HG02798 (cell line): ENCODE data around the gene OR52K1.
A peak's percentile ranks its signal among the peaks of the same experiment; 100 is the strongest.

Experiments used
- ATAC-seq: cut with Tn5 transposase; IDR thresholded peaks from one replicate; pipeline ENCODE4 v1.9.1; 2021; ENCODE audit warnings: mild to moderate bottlenecking; ENCODE audit not compliant: unreplicated experiment, poor library complexity

The OR52K1 gene

GRCh38 chr11:4482445-4482844 is at the start of gene OR52K1:
OR52K1 (plus strand) TSS chr11:4482646; CDS start chr11:4488901, 6,255 bp downstream.
- ATAC-seq, result no peak

DNA sequence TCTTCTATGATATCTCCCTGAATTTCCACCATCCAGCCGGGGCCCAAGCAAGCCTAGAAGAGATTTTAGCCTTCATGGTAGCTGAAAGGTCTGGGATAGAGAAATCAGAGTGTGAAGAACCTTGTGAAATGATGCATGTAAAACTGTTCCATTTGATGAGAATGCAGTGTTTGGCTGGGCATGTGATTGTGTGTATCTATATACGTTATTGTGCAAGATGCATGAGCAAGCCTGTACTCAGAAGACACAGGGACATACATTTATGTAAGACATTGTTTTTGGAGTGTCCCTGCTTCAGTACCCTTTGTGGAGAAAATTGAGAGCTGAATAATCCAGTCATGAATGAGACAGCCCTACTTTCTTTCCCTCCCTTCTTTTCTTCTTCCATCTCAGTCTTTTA is 48.6 kb upstream of the OR52K1 start:
- no peak for ATAC-seq

- ATAC-seq, result no peak
Observed at GRCh38 chr11:4436411-4436810, 46.0 kb upstream of the OR52K1 start.

GRCh38 chr11:4441515-4441914 is 40.9 kb upstream of the OR52K1 start:
- no peak for ATAC-seq

GRCh38 chr11:4443232-4443891 is 39.1 kb upstream of the OR52K1 start:
- no peak for ATAC-seq

GRCh38 chr11:4448995-4449394 is 33.5 kb upstream of the OR52K1 start, which contains the start of gene OR52K2:
OR52K2 (plus strand) TSS chr11:4449295; CDS start chr11:4449340, 45 bp downstream.
- no peak for ATAC-seq

- no peak for ATAC-seq
Observed at GRCh38 chr11:4453118-4453517, 29.3 kb upstream of the OR52K1 start.

DNA sequence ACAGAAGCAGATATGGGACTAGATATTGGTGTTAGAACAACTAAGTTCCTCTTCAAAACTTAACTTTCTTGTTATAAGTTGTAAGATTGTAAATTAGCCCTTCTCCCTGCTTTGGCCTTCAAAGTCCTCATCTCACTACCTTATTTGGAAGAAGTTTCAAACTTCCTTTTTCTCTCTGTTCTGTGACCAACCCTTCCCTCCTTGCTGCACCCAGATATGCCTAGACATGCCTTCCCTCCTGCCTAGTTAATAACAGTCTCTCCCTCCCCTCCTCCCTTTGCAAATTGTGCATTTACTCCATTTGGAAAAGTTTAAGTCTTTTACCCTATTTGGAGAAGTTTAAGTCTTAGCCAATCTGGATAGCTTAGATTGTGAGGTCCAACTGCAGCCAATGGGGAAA is 28.4 kb upstream of the OR52K1 start:
- ATAC-seq, result no peak

DNA sequence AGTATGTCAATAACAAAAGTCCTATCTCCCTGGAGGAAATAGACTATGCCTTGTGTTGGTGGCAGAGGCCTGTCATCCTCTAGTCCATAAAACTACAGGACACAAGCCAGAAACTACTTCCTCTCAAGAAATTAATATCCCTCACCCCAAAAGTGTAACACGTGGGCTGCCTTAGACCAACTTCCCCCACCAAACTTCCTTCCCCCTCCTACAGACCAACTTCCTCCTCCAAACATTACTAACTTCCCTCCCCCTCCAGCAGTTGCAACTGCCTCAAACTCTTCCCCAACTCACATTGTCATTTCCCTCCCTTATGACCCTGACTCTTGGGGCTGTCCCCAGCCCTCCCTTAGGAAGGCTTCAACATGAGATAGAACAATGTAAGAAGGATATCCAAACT is 27.0 kb upstream of the OR52K1 start:
- no peak for ATAC-seq

DNA sequence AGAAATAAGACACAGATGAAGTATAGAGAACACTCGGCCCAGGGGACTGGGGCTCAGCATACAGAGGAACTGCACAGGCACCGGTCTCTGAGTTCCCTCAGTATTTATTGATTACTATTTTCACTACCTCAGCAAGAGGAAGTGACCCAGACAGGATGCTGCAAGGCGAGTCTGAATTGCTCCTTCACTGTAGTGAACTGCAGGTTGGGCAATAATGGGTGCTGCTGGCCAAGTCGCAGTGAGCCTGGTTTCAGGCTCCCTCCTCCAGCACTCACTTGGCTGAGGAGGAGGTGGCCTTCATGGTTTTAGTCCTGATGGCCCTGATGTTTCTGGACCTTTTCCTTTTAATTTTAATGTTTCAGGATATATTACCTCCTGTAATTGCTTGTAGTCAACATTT is 22.9 kb upstream of the OR52K1 start:
- ATAC-seq, result peak; percentile 53

GRCh38 chr11:4460151-4460550 is 22.3 kb upstream of the OR52K1 start:
- no peak for ATAC-seq

DNA sequence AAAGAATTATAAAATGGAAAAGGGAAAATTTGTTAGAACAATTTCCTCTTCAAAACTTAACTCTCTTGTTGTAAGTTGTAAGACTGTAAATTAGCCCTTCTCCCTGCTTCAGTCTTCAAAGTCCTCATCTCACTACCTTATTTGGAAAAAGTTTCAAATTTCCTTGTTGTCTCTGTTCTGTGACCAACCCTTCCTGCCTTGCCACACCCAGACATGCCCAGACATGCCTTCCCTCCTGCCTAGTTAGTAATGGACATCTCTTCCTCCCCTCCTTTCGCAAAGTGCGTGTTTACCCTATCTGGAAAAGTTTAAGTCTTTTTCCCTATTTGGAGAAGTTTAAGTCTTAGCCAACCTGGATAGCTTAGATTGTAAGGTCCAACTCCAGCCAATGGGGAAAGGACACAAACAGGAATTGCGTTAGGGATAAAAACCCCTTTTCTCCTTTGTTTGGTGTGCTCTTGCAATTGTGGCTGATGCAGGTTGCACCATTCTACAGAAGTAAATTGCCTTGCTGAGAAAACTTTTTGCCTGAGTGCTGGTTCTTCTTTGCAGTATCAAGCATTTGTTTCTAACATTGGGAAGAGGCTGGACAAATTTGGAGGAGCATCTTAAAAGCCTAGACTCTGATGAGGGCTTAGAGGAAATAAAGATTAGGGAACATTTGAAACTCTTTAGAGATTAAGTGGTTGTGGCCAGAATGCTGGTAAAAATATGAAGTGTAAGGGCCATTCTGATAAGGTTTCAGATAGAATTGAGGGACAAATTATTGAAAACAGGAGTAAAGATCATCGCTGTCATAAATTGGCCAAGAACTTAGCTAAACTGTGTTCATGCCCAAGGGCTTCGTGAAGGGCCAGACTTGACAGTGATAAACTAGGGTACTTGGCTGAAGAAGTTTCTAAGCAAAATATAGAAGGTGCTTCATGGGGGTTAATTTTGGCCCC is 18.0 kb upstream of the OR52K1 start:
- no peak for ATAC-seq

- no peak for ATAC-seq
Observed at GRCh38 chr11:4465407-4465806, 17.0 kb upstream of the OR52K1 start.

- ATAC-seq, result no peak
Observed at GRCh38 chr11:4466131-4466870, 16.1 kb upstream of the OR52K1 start.

- ATAC-seq, result no peak
Observed at GRCh38 chr11:4466871-4467442, 15.5 kb upstream of the OR52K1 start.

GRCh38 chr11:4467811-4468606 is 14.4 kb upstream of the OR52K1 start:
- no peak for ATAC-seq

DNA sequence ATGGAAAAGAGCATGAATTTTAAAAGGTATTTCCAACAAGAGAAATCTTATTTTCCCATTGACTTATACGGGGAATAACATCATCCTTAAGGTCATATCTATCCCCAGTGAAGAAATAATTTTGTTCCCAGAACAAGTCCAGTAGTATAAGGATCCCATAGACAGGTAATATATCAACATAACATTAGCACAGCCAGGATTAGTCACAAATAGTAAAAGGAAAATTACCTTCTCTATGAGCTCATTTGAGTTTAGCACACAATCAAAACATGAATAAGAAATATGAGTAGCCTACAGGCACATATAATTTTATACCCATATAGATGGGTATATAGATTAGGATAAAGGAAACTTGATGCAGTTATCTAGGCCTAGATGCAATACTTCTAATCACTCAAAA is 2.8 kb upstream of the OR52K1 start:
- ATAC-seq, result no peak

DNA sequence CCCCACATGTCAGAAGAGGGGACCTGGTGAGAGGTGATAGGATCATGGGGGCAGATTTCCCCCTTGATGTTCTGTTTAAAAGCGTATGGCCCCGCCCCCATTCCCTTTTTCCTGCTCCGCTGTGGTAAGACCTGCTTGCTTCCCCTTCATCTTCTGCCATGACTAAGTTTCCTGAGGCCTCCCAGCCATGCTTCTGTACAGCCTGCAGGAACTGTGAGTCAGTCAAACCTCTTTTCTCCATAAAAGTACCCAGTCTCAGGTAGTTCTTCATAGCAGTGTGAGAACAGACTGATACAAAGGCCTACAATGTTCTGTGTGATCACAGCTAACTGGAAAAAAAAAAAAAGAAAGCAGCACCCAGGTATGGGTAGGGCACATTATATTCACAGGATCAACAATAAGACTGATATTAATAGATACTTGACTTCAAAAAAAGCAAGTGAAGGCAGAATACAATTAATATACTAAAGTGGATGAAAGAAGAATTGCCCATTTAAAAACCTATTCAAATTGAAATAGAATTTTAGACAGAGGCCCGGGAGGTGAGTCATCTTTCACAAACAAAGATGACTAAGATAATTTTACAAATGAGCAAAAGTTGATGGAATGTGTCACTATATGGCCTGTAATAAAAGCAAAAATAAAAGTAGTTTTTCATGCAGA is 1.7 kb upstream of the OR52K1 start:
- ATAC-seq, result no peak

- no peak for ATAC-seq
Observed at GRCh38 chr11:4481240-4481582, 1.2 kb upstream of the OR52K1 start.
